Adipose tissue (tissue), 3 donors: ENCODE measurements around the gene MAP2K4. TPM values are rescaled to one million over a fixed set of nuclear protein-coding genes. Genes with fewer than 3 reads are reported as not detected.
"Not testable (repeated sequence)": the region's sequence is repeated elsewhere in the genome, so short reads cannot be mapped to it uniquely, and the experiment has no call there.

Source experiments
- H3K27ac ChIP-seq: one replicate; pipeline ENCODE4 v1.5.1; 2013; ENCODE audit warnings: low read depth, low read length
- WGBS, 3 donors: extraction: QIAGEN DNeasy Blood & Tissue Kit; methylation state at CpG; one replicate each; pipeline ENCODE4 v1.1.7; 2013; 5-methylcytosine and 5-hydroxymethylcytosine counted together
- polyA plus RNA-seq, 3 donors: library from polyadenylated mRNA; stranded (reverse); fragments of 200-250 nt; gene quantifications; one replicate each; pipeline ENCODE4 v1.2.3, GENCODE V29; 2013
- donor health status: healthy with polysubstance abuse.
- donor health status: Bipolar disorder and iron deficiency.
- donor health status: healthy.

MAP2K4 gene
- polyA plus RNA-seq, 3 donors = 5.4 to 13.4 (median 10.5) TPM

DNA sequence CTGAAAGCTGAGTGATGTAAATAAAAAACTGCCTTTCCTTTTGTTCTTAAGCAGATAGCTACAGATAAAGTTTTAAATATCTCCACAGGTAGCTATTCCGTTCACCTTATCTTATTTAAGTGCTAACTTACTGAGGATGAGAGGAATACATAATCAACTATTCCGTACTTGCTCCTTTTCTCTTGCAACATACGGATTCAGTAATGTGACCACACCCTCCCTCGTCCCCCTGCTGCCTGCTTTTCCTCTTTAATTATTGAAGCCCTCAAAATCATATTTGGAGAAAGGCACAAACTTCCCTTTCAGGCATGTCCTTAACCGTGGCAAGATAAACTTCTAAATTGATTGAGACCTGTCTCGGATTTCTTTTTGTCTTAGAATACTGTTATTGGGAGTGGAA, 101.4 kb downstream of the MAP2K4 start:
- H3K27ac ChIP-seq = no peak overlapping the region
- 72 to 80% (median 76%) methylated on average over 6 of the region's 6 CpGs for WGBS, 3 donors

DNA sequence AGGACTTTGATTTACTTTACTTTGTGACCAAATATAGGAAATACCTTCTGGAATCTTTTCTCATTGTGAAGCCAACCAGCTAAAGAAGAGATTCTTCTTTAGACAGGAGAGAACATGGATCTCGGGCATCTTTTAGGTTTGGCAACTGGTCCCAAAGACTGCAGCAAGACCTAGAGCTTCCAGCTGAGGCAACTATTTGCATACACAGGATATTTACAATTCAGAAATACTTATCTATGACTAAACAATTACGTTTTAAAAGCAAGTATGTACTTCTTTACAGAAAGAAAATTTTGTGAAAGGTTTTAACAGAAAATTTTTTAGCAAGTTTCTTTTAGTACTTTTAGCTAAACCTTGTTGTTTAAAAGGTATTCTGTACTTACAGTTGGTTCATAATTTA, 106.5 kb downstream of the MAP2K4 start:
- 77 to 91% (median 90%) methylated on average over 2 of the region's 2 CpGs for WGBS, 3 donors
- H3K27ac ChIP-seq = no peak overlapping the region

DNA sequence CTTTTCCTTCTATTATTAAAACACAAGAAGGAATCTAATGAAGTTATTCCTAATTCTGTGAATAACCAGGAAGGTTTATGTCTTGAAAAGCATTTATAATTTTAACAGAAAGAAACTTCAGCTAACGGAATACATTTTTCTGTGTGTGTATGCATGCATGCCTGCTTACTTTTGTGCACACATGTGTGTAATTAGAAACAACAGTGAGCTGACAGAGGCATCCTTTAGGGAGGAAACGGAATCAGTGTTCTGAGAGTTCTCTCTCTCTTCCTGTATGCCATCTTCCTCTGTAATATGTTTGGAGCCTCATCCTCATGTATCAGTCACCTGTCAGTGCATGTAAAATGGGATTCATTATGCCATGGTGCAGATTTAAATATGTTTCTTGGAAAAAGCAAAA, 107.0 kb downstream of the MAP2K4 start:
- H3K27ac ChIP-seq = no peak overlapping the region
- 48 to 68% (median 50%) methylated on average over 2 of the region's 2 CpGs for WGBS, 3 donors

DNA sequence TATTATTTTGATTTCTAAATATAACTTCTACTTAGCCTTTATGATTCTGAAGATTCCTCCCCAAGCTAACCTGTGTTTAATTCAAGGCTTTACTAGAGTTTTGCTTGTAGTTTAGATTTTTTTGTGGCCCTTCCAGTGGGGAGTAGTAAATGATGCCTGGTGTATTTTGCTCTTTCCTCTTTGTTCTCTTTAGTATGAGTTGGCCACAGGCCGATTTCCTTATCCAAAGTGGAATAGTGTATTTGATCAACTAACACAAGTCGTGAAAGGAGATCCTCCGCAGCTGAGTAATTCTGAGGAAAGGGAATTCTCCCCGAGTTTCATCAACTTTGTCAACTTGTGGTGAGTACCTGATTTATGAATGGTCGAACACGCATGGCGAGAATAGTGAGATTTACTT, 108.3 kb downstream of the MAP2K4 start:
- no peak overlapping the region for H3K27ac ChIP-seq
- WGBS, 3 donors = 90 to 96% (median 94%) methylated on average over 7 of the region's 7 CpGs

DNA sequence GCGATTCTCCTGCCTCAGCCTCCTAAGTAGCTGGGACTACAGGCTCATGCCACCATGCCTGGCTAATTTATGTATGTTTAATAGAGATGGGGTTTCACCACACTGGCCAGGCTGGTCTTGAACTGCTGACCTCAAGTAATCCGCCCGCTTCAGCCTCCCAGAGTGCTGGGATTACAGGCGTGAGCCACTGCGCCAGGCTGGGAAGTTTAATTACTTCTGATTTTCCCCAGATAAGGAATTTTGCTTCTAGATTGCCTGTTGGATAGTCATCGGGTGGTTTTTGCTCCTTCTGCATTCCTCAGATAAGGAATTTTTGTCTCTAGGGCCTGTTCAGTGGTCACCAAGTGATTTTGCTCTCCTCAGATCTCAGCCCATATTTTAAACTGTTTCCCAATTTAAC, 112.5 kb downstream of the MAP2K4 start:
- 85 to 92% (median 87%) methylated on average over 6 of the region's 6 CpGs for WGBS, 3 donors
- no peak overlapping the region for H3K27ac ChIP-seq

DNA sequence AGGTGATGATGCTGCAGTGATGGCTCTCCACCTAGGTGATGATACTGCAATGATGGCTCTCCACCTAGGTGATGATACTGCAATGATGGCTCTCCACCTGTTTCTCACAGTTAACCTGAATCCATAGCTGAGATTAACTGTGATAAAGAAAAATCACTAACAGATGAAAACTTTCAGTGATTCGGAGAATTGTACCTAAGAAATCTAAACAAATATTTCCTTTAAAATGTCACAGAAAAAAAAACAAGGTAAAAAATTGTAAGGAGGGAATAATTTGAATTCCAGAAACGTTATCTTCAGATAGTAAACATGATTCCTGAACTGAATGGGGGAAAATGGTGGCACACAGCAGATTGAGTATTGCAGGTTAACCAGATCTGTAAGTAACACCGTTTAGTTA, 113.4 kb downstream of the MAP2K4 start:
- no peak overlapping the region for H3K27ac ChIP-seq
- WGBS, 3 donors = 54 to 75% (median 55%) methylated on average over 3 of the region's 3 CpGs

DNA sequence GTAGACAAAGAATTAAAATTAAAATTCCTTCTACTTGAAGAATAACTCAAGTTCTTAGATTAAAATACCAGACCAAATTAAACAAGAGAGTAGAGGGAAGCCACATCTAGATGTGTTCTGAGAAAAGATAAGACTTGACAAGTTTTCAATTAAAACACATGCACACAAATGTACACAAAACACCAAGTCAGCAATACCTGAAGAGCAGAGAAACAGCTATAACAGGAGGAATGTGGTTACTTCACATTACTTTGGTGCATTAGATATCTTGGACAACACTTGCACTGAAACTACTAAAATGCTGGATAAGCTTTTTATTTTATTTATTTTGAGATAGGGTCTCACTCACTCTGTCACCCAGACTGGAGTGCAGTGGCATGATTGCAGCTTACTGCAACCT, 113.9 kb downstream of the MAP2K4 start:
- no peak overlapping the region for H3K27ac ChIP-seq

DNA sequence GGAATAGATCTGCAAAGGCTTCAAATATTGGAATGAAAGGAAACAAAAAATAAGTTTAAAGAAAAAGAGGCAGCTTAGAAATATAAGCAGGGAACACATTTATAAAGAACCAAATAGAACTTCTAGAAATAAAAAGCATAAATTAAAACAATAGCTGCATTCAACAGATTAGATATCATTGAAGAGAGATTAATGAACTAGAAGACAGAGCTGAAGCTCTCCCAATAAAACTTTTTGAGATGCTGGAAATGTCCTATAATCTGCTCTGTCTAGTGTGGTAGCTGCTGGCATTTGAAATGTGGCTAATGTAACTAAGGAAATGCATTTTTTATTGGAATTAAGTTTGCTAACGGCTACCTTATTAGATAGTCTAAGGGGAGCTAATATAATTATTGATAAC, 115.6 kb downstream of the MAP2K4 start:
- WGBS, 3 donors = 96 to 98% (median 97%) methylated on average over 1 of the region's 1 CpG
- no peak overlapping the region for H3K27ac ChIP-seq

DNA sequence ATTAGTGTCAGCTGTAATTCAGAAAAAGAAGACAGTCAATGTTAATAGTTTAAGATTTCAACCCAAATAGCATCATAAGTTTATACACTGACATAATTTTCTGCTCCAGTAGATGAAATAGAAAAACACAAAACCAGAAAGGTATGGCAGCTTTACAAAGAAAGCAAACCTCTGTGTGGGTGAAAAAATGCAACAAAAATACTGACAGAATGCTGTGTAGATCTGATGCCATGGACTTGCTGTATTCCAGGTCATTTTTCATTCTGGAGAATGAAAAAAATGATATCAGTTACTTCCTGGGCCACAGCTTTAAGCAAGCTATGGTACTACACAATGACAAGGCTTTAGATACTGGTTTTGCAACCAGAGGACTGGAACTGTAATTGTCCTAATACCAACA, 116.0 kb downstream of the MAP2K4 start:
- no peak overlapping the region for H3K27ac ChIP-seq

DNA sequence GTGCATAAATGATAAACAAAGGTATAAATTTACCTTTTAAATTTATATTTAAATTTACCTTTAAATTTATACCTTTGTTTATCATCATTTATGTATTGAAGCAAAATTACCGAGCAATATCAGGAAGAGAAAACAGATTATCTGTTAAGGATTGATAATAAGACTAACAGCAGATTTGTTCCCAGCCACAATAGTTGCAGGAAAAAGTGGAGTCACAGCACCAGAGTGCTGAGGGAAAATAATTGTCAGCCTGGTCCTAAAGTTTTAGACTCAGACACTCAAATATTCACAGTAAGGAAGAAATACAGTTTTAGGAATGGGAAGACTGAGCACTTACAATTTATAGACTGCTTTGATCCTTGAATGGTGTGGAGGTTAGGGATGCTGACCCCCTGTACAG, 117.2 kb downstream of the MAP2K4 start:
- 95 to 98% (median 95%) methylated on average over 1 of the region's 1 CpG for WGBS, 3 donors
- no peak overlapping the region for H3K27ac ChIP-seq

DNA sequence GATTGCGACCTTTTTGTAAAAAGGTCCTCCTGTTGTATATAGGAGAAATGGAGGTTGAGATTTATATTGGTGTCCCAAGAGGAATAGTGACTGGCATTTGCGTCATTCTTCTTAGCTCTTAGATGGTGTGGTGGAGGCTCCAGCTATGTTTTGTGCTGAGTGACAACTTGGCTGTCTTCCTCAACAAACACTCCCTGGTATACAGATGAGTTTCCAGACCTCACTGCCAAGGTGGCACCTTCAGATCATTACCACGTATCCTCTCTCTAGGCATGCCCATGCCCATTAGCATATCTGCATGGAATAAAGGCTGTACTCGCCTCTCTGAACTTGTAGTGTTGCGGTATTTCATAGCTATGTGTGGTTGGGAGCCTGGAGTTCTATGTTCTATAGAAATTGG, 120.0 kb downstream of the MAP2K4 start:
- no peak overlapping the region for H3K27ac ChIP-seq
- WGBS, 3 donors = 90 to 96% (median 96%) methylated on average over 5 of the region's 5 CpGs

DNA sequence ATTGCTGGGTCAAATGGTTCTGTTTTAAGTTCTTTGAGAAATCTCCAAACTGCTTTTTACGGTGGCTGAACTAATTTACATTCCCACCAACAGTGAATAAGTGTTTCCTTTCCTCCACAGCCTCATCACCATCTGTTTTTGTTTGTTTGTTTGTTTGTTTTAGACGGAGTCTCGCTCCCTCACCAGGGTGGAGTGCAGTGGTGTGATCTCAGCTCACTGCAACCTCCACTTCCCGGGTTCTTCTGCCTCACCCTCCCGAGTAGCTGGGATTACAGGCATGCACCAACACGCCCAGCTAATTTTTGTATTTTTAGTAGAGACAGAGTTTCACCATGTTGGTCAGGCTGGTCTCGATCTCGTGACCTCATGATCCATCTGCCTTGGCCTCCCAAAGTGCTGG, 141.5 kb downstream of the MAP2K4 start:
- 52 to 65% (median 57%) methylated on average over 8 of the region's 8 CpGs for whole genome bisulfite sequencing, 3 donors
- not testable (repeated sequence) for H3K27ac ChIP-seq

DNA sequence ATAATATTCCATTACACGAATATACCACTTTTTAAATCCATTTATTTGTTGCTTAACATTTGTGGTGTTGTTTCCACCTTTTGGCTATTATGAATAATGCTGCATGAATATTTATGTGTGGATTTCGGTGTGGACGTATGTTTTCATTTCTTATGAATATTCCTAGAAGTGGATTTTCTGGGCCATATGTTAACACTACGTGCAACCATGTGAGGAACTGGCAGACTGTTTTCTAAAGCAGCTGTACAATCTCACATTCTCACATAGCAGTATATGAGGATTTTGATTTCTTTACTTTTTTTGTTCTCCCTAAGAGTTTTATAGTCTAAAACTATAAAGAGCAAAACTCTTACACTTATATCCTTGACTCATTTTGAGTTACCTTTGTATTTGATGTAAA, 143.4 kb downstream of the MAP2K4 start:
- 81 to 88% (median 86%) methylated on average over 4 of the region's 4 CpGs for WGBS, 3 donors
- no peak overlapping the region for H3K27ac ChIP-seq

DNA sequence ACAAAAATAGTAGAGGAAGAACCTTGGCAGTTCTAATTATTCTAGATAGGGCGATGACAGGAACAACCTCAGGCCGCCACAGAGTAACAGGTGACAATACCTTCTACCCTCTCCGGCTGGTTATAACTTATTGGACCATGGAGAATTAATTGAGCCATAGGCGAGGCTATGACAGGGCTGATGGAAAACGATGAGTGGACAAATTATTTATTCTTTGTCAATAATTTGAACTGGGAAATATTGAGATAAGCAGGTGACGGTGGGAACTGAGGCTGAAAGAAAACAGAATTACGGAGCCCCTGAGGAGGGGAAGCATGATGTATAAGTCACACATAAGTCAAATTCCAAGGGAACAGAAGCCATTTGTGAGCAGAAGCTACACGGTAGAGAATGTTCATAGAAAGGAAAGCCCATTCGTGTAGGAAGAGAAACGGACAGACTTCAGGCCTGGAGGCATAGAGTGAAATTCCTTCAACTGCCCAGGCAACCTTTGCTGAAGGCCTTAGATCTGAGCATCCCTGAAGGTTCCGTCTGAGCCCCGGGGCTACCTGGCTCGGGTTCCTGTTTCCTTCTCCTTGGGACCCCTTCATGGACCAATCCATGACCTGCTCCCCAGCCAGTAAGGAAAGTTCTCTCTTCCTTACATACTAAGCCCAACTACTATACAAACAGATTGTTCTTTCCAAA, 158.1 kb downstream of the MAP2K4 start:
- no peak overlapping the region for H3K27ac ChIP-seq
- WGBS, 3 donors = 73 to 84% (median 83%) methylated on average over 13 of the region's 13 CpGs

DNA sequence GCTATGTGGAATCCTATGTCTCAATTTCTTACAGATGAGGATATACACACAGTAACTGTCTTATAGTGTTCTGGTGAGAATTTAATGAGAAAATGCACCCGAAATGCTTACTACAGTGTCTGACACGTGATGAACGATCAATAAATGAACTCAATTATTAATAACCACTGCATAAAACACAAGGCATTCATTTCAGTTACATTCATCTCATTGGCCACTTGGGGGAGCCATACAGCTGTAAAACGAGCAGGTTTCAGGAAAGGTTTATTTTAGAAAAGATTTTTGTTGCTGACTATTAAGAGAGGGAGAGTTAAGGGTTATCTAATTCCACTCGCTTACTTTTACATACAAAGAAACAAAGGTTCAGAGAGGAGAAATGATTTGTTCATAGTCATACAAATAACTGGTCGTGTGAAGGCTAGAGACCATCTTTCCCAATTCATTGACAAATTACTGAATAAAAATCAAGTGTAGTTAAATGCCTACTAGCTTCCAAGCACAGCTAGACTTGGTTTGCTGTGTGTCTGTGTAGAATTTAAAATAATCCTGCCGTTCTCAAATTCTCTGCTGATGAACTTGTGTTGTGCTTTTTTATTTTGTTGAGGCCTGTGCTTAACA, 160.1 kb downstream of the MAP2K4 start:
- H3K27ac ChIP-seq = no peak overlapping the region
- WGBS, 3 donors = 6 to 12% (median 12%) methylated on average over 7 of the region's 7 CpGs

DNA sequence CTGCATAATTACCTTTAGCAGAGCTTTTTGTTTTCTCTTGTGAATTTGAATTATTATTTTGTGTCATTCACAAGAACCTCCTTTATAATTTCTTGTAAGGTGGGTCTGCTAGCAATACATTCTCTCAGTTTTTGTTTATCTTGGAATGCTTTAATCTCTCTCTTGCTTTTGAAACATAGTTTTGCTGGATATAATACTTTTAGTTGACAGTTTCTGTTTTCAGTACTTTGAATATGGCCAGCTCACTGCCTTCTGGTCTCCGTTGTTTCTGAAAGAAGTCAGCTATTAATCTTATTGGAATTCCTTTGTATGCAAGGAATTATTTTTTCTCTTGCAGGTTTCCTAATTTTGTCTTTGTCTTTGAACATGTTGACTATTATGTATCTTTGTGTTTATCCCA, 167.0 kb downstream of the MAP2K4 start:
- 80 to 85% (median 81%) methylated on average over 1 of the region's 1 CpG for WGBS, 3 donors

DNA sequence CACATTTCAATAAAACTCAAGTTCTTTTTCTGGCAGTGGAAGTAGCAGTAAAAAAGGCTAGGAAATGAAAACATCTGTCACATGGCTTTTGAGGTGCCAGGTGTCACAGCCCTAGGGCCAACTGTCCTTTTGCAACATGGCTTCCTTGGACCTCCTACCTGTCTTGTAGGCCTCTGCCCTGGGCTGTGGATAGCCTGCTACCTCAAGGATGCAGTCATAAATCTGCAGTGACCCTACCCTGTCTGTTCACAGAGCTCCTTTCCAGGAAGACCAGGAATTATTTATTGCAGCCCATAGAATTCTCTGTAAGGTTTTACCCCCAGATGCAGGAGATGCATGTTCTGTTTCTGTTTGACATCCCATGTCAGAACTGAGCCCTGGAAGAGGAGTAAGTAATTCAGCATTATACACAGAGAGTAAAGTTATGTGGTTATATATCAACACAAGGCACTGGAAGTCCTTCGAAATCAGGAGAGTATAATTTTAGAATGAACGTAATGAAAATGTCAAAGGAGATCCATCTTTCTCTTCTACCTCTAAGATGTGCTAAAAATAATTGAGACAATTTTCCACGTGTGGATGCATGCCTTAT, 172.6 kb downstream of the MAP2K4 start:
- 68 to 72% (median 71%) methylated on average over 3 of the region's 3 CpGs for WGBS, 3 donors
- H3K27ac ChIP-seq = no peak overlapping the region

More for the DNA sequence above, 167.0 kb downstream of the MAP2K4 start:
- H3K27ac ChIP-seq = no peak overlapping the region
